Neural cell (in vitro differentiated cells): ENCODE measurements around the gene DENND6A. TPM values are rescaled to one million over a fixed set of nuclear protein-coding genes. Genes with fewer than 3 reads are reported as not detected.

ENCODE experiments used
- H2AFZ ChIP-seq: fragments of 200-600, 300-800 bp; sonication (generic), shearing (Covaris generic); 2 replicates; pipeline ENCODE4 v1.6.0; 2014; ENCODE audit warnings: low read depth, mild to moderate bottlenecking, antibody characterized with exemption, low read length, moderate library complexity
- H3F3A ChIP-seq: fragments of 200-600 bp; shearing (Covaris generic); 2 replicates; pipeline ENCODE4 v1.6.1; 2016; ENCODE audit warnings: mild to moderate bottlenecking, moderate library complexity, mixed read lengths, antibody characterized with exemption, low read length; ENCODE audit not compliant: insufficient read depth, poor library complexity, severe bottlenecking
- H3K27ac ChIP-seq: fragments of 200-600, 300-800 bp; sonication (generic), shearing (Covaris generic); 2 replicates; pipeline ENCODE4 v1.5.1; 2014; ENCODE audit warnings: mild to moderate bottlenecking, low read length, moderate library complexity
- H3K27me3 ChIP-seq: fragments of 300-800, 200-600 bp; sonication (generic), shearing (Covaris generic); 2 replicates; pipeline ENCODE4 v1.6.0; 2014; ENCODE audit warnings: mild to moderate bottlenecking, low read depth, low read length, moderate library complexity; ENCODE audit not compliant: insufficient read depth
- H3K36me3 ChIP-seq: fragments of 300-800, 200-600 bp; sonication (generic), shearing (Covaris generic); 2 replicates; pipeline ENCODE4 v1.5.1; 2014; ENCODE audit warnings: mild to moderate bottlenecking, antibody characterized with exemption, low read length, moderate library complexity; ENCODE audit not compliant: insufficient read depth
- H3K4me2 ChIP-seq: fragments of 300-800, 200-600 bp; sonication (generic), shearing (Covaris generic); 2 replicates; pipeline ENCODE4 v1.6.0; 2014; ENCODE audit warnings: mild to moderate bottlenecking, low read length
- H3K4me3 ChIP-seq: fragments of 300-800, 200-600 bp; sonication (generic), shearing (Covaris generic); 2 replicates; pipeline ENCODE4 v1.5.1; 2014; ENCODE audit warnings: mild to moderate bottlenecking, low read length, moderate library complexity
- H3K79me2 ChIP-seq: fragments of 200-600 bp; shearing (Covaris generic); replicated peaks from 2 replicates; pipeline ENCODE4 v1.6.0; 2014; ENCODE audit warnings: mild to moderate bottlenecking, low read length, moderate library complexity; ENCODE audit not compliant: insufficient read depth
- H3K9ac ChIP-seq: fragments of 300-800, 200-600 bp; sonication (generic), shearing (Covaris generic); 2 replicates; pipeline ENCODE4 v1.6.1; 2016; ENCODE audit warnings: mild to moderate bottlenecking, low read length, mixed read lengths
- H3K9me2 ChIP-seq: fragments of 200-600 bp; shearing (Covaris generic); 2 replicates; pipeline ENCODE4 v1.6.1; 2016; ENCODE audit warnings: mild to moderate bottlenecking, low read length, mixed read lengths; ENCODE audit not compliant: insufficient read depth
- H3K9me3 ChIP-seq: fragments of 200-600, 300-800 bp; sonication (generic), shearing (Covaris generic); 2 replicates; pipeline ENCODE4 v1.6.1; 2016; ENCODE audit warnings: mild to moderate bottlenecking, mixed run types, low read length, moderate library complexity, mixed read lengths
- H4K20me1 ChIP-seq: fragments of 200-600 bp; shearing (Covaris generic); 2 replicates; pipeline ENCODE4 v1.6.1; 2016; ENCODE audit warnings: mild to moderate bottlenecking, mixed run types; ENCODE audit not compliant: insufficient read depth
- EP300 ChIP-seq: fragments of 450-650 bp; conservative IDR thresholded peaks from 2 replicates; pipeline ENCODE4 v1.6.1; 2014; ENCODE audit warnings: antibody characterized with exemption, mild to moderate bottlenecking, moderate library complexity; ENCODE audit not compliant: poor library complexity, severe bottlenecking
- EZH2 ChIP-seq: fragments of 200-600, 300-800 bp; shearing (Covaris generic), sonication (generic); IDR thresholded peaks from 2 replicates; pipeline ENCODE4 v1.6.1; 2014; ENCODE audit warnings: antibody characterized with exemption, low read length, borderline replicate concordance, mild to moderate bottlenecking; ENCODE audit not compliant: insufficient read depth, poor library complexity, severe bottlenecking
- MXI1 ChIP-seq: fragments of 450-650 bp; conservative IDR thresholded peaks from 2 replicates; pipeline ENCODE4 v1.6.1; 2014; ENCODE audit warnings: antibody characterized with exemption, mild to moderate bottlenecking; ENCODE audit not compliant: poor library complexity, severe bottlenecking
- POLR2AphosphoS5 ChIP-seq: IDR thresholded peaks from 2 replicates; pipeline ENCODE4 v1.6.1; 2012
- RAD21 ChIP-seq: fragments of 450-650 bp; conservative IDR thresholded peaks from 2 replicates; pipeline ENCODE4 v1.6.1; 2014; ENCODE audit warnings: antibody characterized with exemption, mild to moderate bottlenecking, moderate library complexity
- REST ChIP-seq: IDR thresholded peaks from 2 replicates; pipeline ENCODE4 v1.6.1; 2012; ENCODE audit warnings: borderline replicate concordance
- SMC3 ChIP-seq: fragments of 450-650 bp; conservative IDR thresholded peaks from 2 replicates; pipeline ENCODE4 v1.6.1; 2014; ENCODE audit warnings: antibody characterized with exemption, mild to moderate bottlenecking, moderate library complexity; ENCODE audit not compliant: poor library complexity
- TAF1 ChIP-seq: IDR thresholded peaks from 2 replicates; pipeline ENCODE4 v1.6.1; 2012; ENCODE audit warnings: low read depth
- polyA plus RNA-seq: library from polyadenylated mRNA; depleted of rRNA; stranded (reverse); fragments of >200 nt; gene quantifications from 2 replicates; pipeline ENCODE4 v1.2.3, GENCODE V29; 2014
- TF ChIP-seq, protein P1 (sequence below): fragments of 450-650 bp; IDR thresholded peaks from 2 replicates; pipeline ENCODE4 v1.5.1; 2014; ENCODE audit warnings: antibody characterized with exemption, mild to moderate bottlenecking, moderate library complexity; ENCODE audit not compliant: poor library complexity, severe bottlenecking

The DENND6A gene
- polyA plus RNA-seq, 1 donor from 2014 or later: 24.0 TPM

DNA sequence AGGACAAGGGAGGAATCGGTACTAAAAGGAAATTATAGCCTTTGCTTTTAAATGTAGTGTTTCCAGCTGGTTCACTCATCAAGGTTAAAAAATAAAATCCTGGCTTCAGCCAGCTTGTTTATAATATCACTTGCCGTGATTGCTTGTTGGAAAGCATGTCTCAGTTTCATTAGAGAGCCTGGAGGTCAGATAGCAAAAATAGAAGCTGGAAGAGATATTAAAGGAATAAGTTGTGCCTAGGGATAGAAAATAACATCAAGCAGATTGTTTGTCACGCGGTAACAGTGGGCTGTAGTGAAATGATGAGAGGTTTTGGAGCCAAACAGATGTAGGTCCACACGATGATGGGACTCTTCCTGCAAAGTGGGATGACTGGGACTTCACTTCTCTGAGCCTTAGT is 45.5 kb upstream of the DENND6A start:
- TF ChIP-seq MXI1: no peak
- no peak for TF ChIP-seq EZH2
- Histone ChIP-seq H3K9me3 (no peaks in the 10 kb centered on the region), H2AFZ (no peak overlapping the region)

DNA sequence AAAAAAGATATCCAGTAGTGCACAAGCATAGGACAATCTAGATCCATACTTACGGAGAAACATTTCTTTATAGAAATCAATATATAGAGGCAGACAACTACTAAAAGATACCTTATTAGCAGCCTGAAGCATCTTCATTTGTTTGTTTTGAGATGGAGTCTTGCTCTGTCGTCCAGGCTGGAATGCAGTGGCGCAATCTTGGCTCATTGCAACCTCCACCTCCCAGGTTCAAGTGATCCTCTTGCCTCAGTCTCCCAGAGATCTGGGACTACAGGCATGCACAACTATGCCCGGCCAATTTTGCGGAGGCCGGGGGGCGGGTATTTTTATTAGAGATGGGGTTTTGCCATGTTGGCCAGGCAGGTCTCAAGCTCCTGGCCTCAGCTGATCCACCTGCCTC is 45.0 kb upstream of the DENND6A start:
- Histone ChIP-seq H3K27ac (no peak overlapping the region), H3K9me2 (no peaks in the 10 kb centered on the region), H4K20me1 (no peaks in the 10 kb centered on the region), H3K79me2 (no peaks in the 10 kb centered on the region), H2AFZ (no peak overlapping the region), H3K27me3 (no peaks in the 10 kb centered on the region), H3K4me2 (no peak overlapping the region), H3K36me3 (no peaks in the 10 kb centered on the region), H3K9ac (no peak overlapping the region), H3K4me3 (no peak overlapping the region), H3K9me3 (no peaks in the 10 kb centered on the region), H3F3A (no peaks in the 10 kb centered on the region)
- TF ChIP-seq TAF1 (no peak), EZH2 (no peak), MXI1 (no peak), POLR2AphosphoS5 (no peak), EP300 (no peak), RAD21 (no peak), REST (no peak), SMC3 (no peak)
- TF ChIP-seq, protein P1, sequence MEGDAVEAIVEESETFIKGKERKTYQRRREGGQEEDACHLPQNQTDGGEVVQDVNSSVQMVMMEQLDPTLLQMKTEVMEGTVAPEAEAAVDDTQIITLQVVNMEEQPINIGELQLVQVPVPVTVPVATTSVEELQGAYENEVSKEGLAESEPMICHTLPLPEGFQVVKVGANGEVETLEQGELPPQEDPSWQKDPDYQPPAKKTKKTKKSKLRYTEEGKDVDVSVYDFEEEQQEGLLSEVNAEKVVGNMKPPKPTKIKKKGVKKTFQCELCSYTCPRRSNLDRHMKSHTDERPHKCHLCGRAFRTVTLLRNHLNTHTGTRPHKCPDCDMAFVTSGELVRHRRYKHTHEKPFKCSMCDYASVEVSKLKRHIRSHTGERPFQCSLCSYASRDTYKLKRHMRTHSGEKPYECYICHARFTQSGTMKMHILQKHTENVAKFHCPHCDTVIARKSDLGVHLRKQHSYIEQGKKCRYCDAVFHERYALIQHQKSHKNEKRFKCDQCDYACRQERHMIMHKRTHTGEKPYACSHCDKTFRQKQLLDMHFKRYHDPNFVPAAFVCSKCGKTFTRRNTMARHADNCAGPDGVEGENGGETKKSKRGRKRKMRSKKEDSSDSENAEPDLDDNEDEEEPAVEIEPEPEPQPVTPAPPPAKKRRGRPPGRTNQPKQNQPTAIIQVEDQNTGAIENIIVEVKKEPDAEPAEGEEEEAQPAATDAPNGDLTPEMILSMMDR: no peak

More for the DNA sequence above, 45.5 kb upstream of the DENND6A start:
- H4K20me1 ChIP-seq: no peaks in the 10 kb centered on the region
- H3K36me3 ChIP-seq: no peaks in the 10 kb centered on the region
- no peak overlapping the region for H3K4me3 ChIP-seq
- H3F3A ChIP-seq: no peaks in the 10 kb centered on the region
- no peaks in the 10 kb centered on the region for H3K79me2 ChIP-seq
- no peak overlapping the region for H3K9ac ChIP-seq
- H3K9me2 ChIP-seq: no peaks in the 10 kb centered on the region
- H3K27ac ChIP-seq: no peak overlapping the region
- no peaks in the 10 kb centered on the region for H3K27me3 ChIP-seq
- no peak overlapping the region for H3K4me2 ChIP-seq

DNA sequence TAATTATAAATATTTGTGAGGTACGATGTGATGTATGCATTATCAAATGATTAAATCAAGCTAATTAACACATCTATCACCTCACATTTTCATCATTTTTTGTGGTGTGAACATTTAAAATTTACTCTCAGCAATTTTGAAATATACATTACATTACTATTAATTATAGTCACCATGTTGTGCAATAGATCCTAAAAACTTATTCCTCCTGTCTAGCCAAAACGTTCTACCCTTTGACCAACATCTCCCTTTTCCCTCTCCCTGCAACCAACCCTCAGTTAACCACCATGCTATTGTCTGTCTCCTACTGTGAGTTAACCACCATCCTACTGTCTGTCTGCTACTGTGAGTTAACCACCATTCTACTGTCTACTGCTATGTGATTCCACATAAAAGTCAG is 42.5 kb upstream of the DENND6A start:
- Histone ChIP-seq H2AFZ (no peak overlapping the region), H3F3A (no peaks in the 10 kb centered on the region), H3K9me2 (no peaks in the 10 kb centered on the region), H4K20me1 (no peaks in the 10 kb centered on the region), H3K9ac (no peak overlapping the region), H3K4me2 (no peak overlapping the region), H3K9me3 (no peaks in the 10 kb centered on the region), H3K79me2 (no peaks in the 10 kb centered on the region), H3K27me3 (no peaks in the 10 kb centered on the region), H3K4me3 (no peak overlapping the region), H3K36me3 (no peaks in the 10 kb centered on the region), H3K27ac (no peak overlapping the region)
- TF ChIP-seq MXI1: no peak
- TF ChIP-seq TAF1: no peak
- no peak for TF ChIP-seq EP300
- TF ChIP-seq SMC3: no peak
- TF ChIP-seq, protein P1: no peak
- TF ChIP-seq RAD21: no peak
- TF ChIP-seq EZH2: no peak
- TF ChIP-seq POLR2AphosphoS5: no peak
- TF ChIP-seq REST: no peak
